ENCODE data around the gene DDR1.

DNA sequence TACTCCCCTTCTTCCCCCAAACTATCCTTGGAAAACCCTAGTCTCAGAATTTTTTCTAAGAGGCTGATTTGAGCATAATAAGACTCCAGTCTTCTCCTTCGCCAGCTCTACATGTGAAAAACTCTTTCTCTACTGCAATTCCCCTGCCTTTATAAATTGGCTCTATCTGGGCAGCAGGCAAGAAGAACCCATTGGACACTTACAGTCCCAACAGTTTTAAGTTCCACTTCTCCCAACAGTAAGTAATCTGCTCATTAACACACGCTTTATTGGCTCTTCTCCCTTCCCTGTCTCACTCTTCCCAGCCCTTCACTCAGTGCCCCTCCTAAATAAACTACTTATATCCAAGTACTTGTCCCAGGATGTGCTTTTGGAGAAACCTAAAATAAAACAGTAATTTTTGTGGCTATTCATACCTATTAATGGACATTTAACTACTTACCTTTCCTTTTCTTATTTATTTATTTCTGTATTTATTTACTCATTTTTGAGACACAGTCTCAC lies 11.1 kb upstream of the DDR1 start:
- TF ChIP-seq, protein P1, sequence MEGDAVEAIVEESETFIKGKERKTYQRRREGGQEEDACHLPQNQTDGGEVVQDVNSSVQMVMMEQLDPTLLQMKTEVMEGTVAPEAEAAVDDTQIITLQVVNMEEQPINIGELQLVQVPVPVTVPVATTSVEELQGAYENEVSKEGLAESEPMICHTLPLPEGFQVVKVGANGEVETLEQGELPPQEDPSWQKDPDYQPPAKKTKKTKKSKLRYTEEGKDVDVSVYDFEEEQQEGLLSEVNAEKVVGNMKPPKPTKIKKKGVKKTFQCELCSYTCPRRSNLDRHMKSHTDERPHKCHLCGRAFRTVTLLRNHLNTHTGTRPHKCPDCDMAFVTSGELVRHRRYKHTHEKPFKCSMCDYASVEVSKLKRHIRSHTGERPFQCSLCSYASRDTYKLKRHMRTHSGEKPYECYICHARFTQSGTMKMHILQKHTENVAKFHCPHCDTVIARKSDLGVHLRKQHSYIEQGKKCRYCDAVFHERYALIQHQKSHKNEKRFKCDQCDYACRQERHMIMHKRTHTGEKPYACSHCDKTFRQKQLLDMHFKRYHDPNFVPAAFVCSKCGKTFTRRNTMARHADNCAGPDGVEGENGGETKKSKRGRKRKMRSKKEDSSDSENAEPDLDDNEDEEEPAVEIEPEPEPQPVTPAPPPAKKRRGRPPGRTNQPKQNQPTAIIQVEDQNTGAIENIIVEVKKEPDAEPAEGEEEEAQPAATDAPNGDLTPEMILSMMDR (optimal IDR thresholded peaks at IDR 0.05 in 1 of 3, IDR thresholded peaks at IDR 0.05 in 1 of 3, conservative IDR thresholded peaks at IDR 0.05 in 1 of 3; ENCODE audit: extremely low read depth in 1 of 3, insufficient read depth in 2 of 3, low read length in 3 of 3) = no peak
- no peak for TF ChIP-seq EZH2 (IDR thresholded peaks at IDR 0.05; ENCODE audit: low read length)
